ENCODE results near the gene TENT5C.

DNA sequence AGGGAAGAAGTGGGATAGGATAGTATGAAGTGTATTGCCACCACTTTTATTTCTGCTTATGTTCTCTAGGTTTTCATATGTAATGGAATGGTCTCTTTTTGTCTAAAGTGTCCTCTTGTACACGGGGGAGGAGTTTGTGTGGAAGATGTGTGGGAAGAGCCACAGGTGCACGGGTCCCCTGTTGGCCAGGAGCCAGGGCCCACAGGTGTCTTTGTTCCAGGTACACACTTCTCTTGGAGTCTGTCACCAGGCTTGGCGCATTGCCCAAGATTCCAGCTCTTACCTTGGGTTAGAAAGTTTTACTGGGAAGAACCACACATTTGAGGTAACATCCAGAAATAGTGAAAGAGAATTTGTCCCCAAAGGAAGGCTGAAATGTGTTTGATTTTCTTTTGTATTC lies 10.5 kb downstream of the TENT5C start:
- TF ChIP-seq, protein P1, sequence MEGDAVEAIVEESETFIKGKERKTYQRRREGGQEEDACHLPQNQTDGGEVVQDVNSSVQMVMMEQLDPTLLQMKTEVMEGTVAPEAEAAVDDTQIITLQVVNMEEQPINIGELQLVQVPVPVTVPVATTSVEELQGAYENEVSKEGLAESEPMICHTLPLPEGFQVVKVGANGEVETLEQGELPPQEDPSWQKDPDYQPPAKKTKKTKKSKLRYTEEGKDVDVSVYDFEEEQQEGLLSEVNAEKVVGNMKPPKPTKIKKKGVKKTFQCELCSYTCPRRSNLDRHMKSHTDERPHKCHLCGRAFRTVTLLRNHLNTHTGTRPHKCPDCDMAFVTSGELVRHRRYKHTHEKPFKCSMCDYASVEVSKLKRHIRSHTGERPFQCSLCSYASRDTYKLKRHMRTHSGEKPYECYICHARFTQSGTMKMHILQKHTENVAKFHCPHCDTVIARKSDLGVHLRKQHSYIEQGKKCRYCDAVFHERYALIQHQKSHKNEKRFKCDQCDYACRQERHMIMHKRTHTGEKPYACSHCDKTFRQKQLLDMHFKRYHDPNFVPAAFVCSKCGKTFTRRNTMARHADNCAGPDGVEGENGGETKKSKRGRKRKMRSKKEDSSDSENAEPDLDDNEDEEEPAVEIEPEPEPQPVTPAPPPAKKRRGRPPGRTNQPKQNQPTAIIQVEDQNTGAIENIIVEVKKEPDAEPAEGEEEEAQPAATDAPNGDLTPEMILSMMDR (IDR thresholded peaks at IDR 0.05), result no peak
- no peak for TF ChIP-seq POLR2A (IDR thresholded peaks at IDR 0.05)

All from breast epithelium (tissue), 3 donors.